ENCODE data around the gene ZFYVE28. TPM values are rescaled to one million over a fixed set of nuclear protein-coding genes. Genes with fewer than 3 reads are reported as not detected.

Gene ZFYVE28
- total and polyA plus RNA-seq, 2 experiments from 2014 or later: 4.6 to 9.6 TPM

GRCh38 chr4:2304877-2305561 is 113.4 kb downstream of the ZFYVE28 start:
- H3K36me3 ChIP-seq (ENCODE audit: low read depth): no peaks in the 10 kb centered on the region
- no peaks in the 10 kb centered on the region for H3K4me1 ChIP-seq (ENCODE audit: insufficient read depth)
- TF ChIP-seq EZH2phosphoT487 (IDR thresholded peaks at IDR 0.05; ENCODE audit: insufficient read depth, low read depth): no peak
- TF ChIP-seq EZH2 (IDR thresholded peaks at IDR 0.05; ENCODE audit: insufficient read depth, poor library complexity, severe bottlenecking): no peak
- no peaks in the 10 kb centered on the region for H3K27me3 ChIP-seq (replicated peaks; ENCODE audit: insufficient read depth)
- H3K4me3 ChIP-seq: no peak overlapping the region
- no peak overlapping the region for H2AFZ ChIP-seq
- H3K9me2 ChIP-seq (ENCODE audit: insufficient read depth): no peaks in the 10 kb centered on the region
- 85 to 90% methylated on average over 40 to 41 of the region's 41 CpGs for WGBS, 2 experiments (ENCODE audit: low coverage in 1 of 2, low lambda C conversion rate in 2 of 2, missing lambda C conversion rate in 2 of 2)
- no peak overlapping the region for H3K4me2 ChIP-seq (ENCODE audit: unreplicated experiment)
- H3K9me3 ChIP-seq (ENCODE audit: low read depth): no peaks in the 10 kb centered on the region
- H3K79me2 ChIP-seq (ENCODE audit: insufficient read depth): no peaks in the 10 kb centered on the region
- H3K9ac ChIP-seq: no peak overlapping the region
- no peaks in the 10 kb centered on the region for H3F3A ChIP-seq (ENCODE audit: insufficient read depth)
- DNase-seq: no peak
- H4K20me1 ChIP-seq (ENCODE audit: insufficient read depth): no peaks in the 10 kb centered on the region
- in situ Hi-C loops (cut with MboI): no loop called here
- no peak overlapping the region for H3K27ac ChIP-seq

GRCh38 chr4:2304321-2304876 is 114.0 kb downstream of the ZFYVE28 start:
- WGBS, 2 experiments (ENCODE audit: low coverage in 1 of 2, low lambda C conversion rate in 2 of 2, missing lambda C conversion rate in 2 of 2): 93% methylated on average over 30 to 32 of the region's 32 CpGs
- TF ChIP-seq EZH2phosphoT487 (IDR thresholded peaks at IDR 0.05; ENCODE audit: insufficient read depth, low read depth) (no peak), EZH2 (IDR thresholded peaks at IDR 0.05; ENCODE audit: insufficient read depth, poor library complexity, severe bottlenecking) (no peak)

GRCh38 chr4:2303686-2304320 is 114.6 kb downstream of the ZFYVE28 start:
- in situ Hi-C loops (cut with MboI): no loop called here
- no peak for DNase-seq
- Histone ChIP-seq H3K4me2 (ENCODE audit: unreplicated experiment) (no peak overlapping the region), H2AFZ (no peak overlapping the region), H3F3A (ENCODE audit: insufficient read depth) (no peaks in the 10 kb centered on the region), H3K27me3 (replicated peaks; ENCODE audit: insufficient read depth) (no peaks in the 10 kb centered on the region), H3K9ac (no peak overlapping the region), H4K20me1 (ENCODE audit: insufficient read depth) (no peaks in the 10 kb centered on the region), H3K79me2 (ENCODE audit: insufficient read depth) (no peaks in the 10 kb centered on the region), H3K4me3 (no peak overlapping the region), H3K36me3 (ENCODE audit: low read depth) (no peaks in the 10 kb centered on the region), H3K4me1 (ENCODE audit: insufficient read depth) (no peaks in the 10 kb centered on the region), H3K27ac (no peak overlapping the region), H3K9me2 (ENCODE audit: insufficient read depth) (no peaks in the 10 kb centered on the region), H3K9me3 (ENCODE audit: low read depth) (no peaks in the 10 kb centered on the region)
- 84 to 86% methylated on average over 17 to 31 of the region's 31 CpGs for WGBS, 2 experiments (ENCODE audit: low coverage in 1 of 2, low lambda C conversion rate in 2 of 2, missing lambda C conversion rate in 2 of 2)
- no peak for TF ChIP-seq EZH2 (IDR thresholded peaks at IDR 0.05; ENCODE audit: insufficient read depth, poor library complexity, severe bottlenecking)
- no peak for TF ChIP-seq EZH2phosphoT487 (IDR thresholded peaks at IDR 0.05; ENCODE audit: insufficient read depth, low read depth)

More at GRCh38 chr4:2304321-2304876, 114.0 kb downstream of the ZFYVE28 start:
- Histone ChIP-seq H3K9me3 (ENCODE audit: low read depth) (no peaks in the 10 kb centered on the region), H3K4me3 (no peak overlapping the region), H3F3A (ENCODE audit: insufficient read depth) (no peaks in the 10 kb centered on the region), H3K36me3 (ENCODE audit: low read depth) (no peaks in the 10 kb centered on the region), H4K20me1 (ENCODE audit: insufficient read depth) (no peaks in the 10 kb centered on the region), H3K9ac (no peak overlapping the region), H3K27ac (no peak overlapping the region), H3K4me1 (ENCODE audit: insufficient read depth) (no peaks in the 10 kb centered on the region), H3K4me2 (ENCODE audit: unreplicated experiment) (no peak overlapping the region), H3K79me2 (ENCODE audit: insufficient read depth) (no peaks in the 10 kb centered on the region), H3K9me2 (ENCODE audit: insufficient read depth) (no peaks in the 10 kb centered on the region), H3K27me3 (replicated peaks; ENCODE audit: insufficient read depth) (no peaks in the 10 kb centered on the region), H2AFZ (no peak overlapping the region)
- no peak for DNase-seq
- in situ Hi-C loops (cut with MboI): no loop called here

- Histone ChIP-seq H3K79me2 (ENCODE audit: insufficient read depth) (no peaks in the 10 kb centered on the region), H3K4me3 (no peak overlapping the region), H2AFZ (no peak overlapping the region), H3K9ac (no peak overlapping the region), H3K4me2 (ENCODE audit: unreplicated experiment) (no peak overlapping the region), H3K27ac (no peak overlapping the region), H3F3A (ENCODE audit: insufficient read depth) (no peaks in the 10 kb centered on the region), H3K9me3 (ENCODE audit: low read depth) (no peaks in the 10 kb centered on the region), H3K27me3 (replicated peaks; ENCODE audit: insufficient read depth) (no peaks in the 10 kb centered on the region), H3K9me2 (ENCODE audit: insufficient read depth) (no peaks in the 10 kb centered on the region), H4K20me1 (ENCODE audit: insufficient read depth) (no peaks in the 10 kb centered on the region), H3K36me3 (ENCODE audit: low read depth) (no peaks in the 10 kb centered on the region), H3K4me1 (ENCODE audit: insufficient read depth) (no peaks in the 10 kb centered on the region)
- in situ Hi-C loops (cut with MboI): no loop called here
- TF ChIP-seq EZH2phosphoT487 (IDR thresholded peaks at IDR 0.05; ENCODE audit: insufficient read depth, low read depth) (no peak), EZH2 (IDR thresholded peaks at IDR 0.05; ENCODE audit: insufficient read depth, poor library complexity, severe bottlenecking) (no peak)
- WGBS, 2 experiments (ENCODE audit: low coverage in 1 of 2, low lambda C conversion rate in 2 of 2, missing lambda C conversion rate in 2 of 2): 85 to 88% methylated on average over 16 to 19 of the region's 19 CpGs
- DNase-seq: no peak
These were observed 115.2 kb downstream of the ZFYVE28 start for GRCh38 chr4:2303121-2303685.
